ENCODE results near the gene TP73. TPM values are rescaled to one million over a fixed set of nuclear protein-coding genes. Genes with fewer than 3 reads are reported as not detected.
"Not testable (repeated sequence)": the region's sequence is repeated elsewhere in the genome, so short reads cannot be mapped to it uniquely, and the experiment has no call there.

Gene TP73
- total RNA-seq, 3 donors from 2014 or later: 0.66 to 1.0 TPM; not detected in 1

- Histone ChIP-seq H3K4me3 (no peak overlapping the region), H3K9me3 (no peaks in the 10 kb centered on the region), H3K36me3 (no peaks in the 10 kb centered on the region), H3K27me3 (no peaks in the 10 kb centered on the region), H3K4me1 (peaks cover 6% of the 10 kb centered on the region in 2 donors), H3K27ac (no peak overlapping the region)
- intact Hi-C loops (cut with DNase I; ENCODE audit: low total_unique reads): no loop called here
- no peak for DNase-seq (ENCODE audit: low spot score in 2 of 2)
- no peak for TF ChIP-seq CTCF (IDR thresholded peaks at IDR 0.05)
- TF ChIP-seq POLR2AphosphoS5 (IDR thresholded peaks at IDR 0.05): no peak
- TF ChIP-seq POLR2A (IDR thresholded peaks at IDR 0.05): no peak
Observed at GRCh38 chr1:3620708-3621107, 31.6 kb upstream of the TP73 start.

GRCh38 chr1:3621151-3621671, 31.1 kb upstream of the TP73 start:
- DNase-seq (ENCODE audit: low spot score in 2 of 2): peak in 1 of 2 donors; percentile 20
- H3K4me1 ChIP-seq; H3K9me3 ChIP-seq; H3K36me3 ChIP-seq; H3K27me3 ChIP-seq; H3K27ac ChIP-seq; H3K4me3 ChIP-seq; intact Hi-C loops (cut with DNase I; ENCODE audit: low total_unique reads): not testable (repeated sequence)
- peak; percentile 23 to 61 (median 47) for TF ChIP-seq CTCF (IDR thresholded peaks at IDR 0.05)

- intact Hi-C loops (cut with DNase I; ENCODE audit: low total_unique reads): not testable (repeated sequence)
Observed at GRCh38 chr1:3622102-3622501, 30.2 kb upstream of the TP73 start.

GRCh38 chr1:3623441-3624199, 28.7 kb upstream of the TP73 start:
- Histone ChIP-seq H3K4me1 (peaks cover 6% of the 10 kb centered on the region in 2 donors), H3K4me3 (peak overlapping the region; percentile 91 to 100 (median 96)), H3K36me3 (peaks cover 7% of the 10 kb centered on the region), H3K27me3 (no peaks in the 10 kb centered on the region), H3K27ac (peak overlapping the region; percentile 85 to 88), H3K9me3 (no peaks in the 10 kb centered on the region)
- intact Hi-C loops (cut with DNase I; ENCODE audit: low total_unique reads): no loop called here
- no peak for DNase-seq (ENCODE audit: low spot score in 2 of 2)
- no peak for TF ChIP-seq POLR2A (IDR thresholded peaks at IDR 0.05)

More at GRCh38 chr1:3622102-3622501, 30.2 kb upstream of the TP73 start:
- not testable (repeated sequence) for H3K4me3 ChIP-seq; H3K27ac ChIP-seq; H3K36me3 ChIP-seq; H3K4me1 ChIP-seq; H3K9me3 ChIP-seq; DNase-seq (ENCODE audit: low spot score in 2 of 2); H3K27me3 ChIP-seq

GRCh38 chr1:3624200-3625136, 27.8 kb upstream of the TP73 start, which contains the start of gene TPRG1L:
TSS of gene TPRG1L (plus strand) at chr1:3625015. CDS start at chr1:3625073, 58 bp downstream.
- Histone ChIP-seq H3K27me3 (no peaks in the 10 kb centered on the region), H3K36me3 (peaks cover 7% of the 10 kb centered on the region), H3K9me3 (no peaks in the 10 kb centered on the region), H3K4me1 (peaks cover 6% of the 10 kb centered on the region in 2 donors), H3K4me3 (peak within 1 kb of the TSS; percentile 91 to 100 (median 96)), H3K27ac (peak within 1 kb of the TSS; percentile 85 to 95)
- TF ChIP-seq POLR2A (IDR thresholded peaks at IDR 0.05): no peak
- peak; percentile 54 to 82 (median 73) for TF ChIP-seq POLR2AphosphoS5 (IDR thresholded peaks at IDR 0.05)
- DNase-seq (ENCODE audit: low spot score in 2 of 2): peak; percentile 98 to 99
- intact Hi-C loops (cut with DNase I; ENCODE audit: low total_unique reads): no loop called here

GRCh38 chr1:3625151-3625907, 27.0 kb upstream of the TP73 start:
- intact Hi-C loops (cut with DNase I; ENCODE audit: low total_unique reads): no loop called here
- Histone ChIP-seq H3K9me3 (no peaks in the 10 kb centered on the region), H3K36me3 (peaks cover 7% of the 10 kb centered on the region), H3K4me3 (peak overlapping the region; percentile 91 to 100 (median 96)), H3K27ac (peak overlapping the region; percentile 85 to 95), H3K4me1 (peaks cover 6% of the 10 kb centered on the region in 2 donors), H3K27me3 (no peaks in the 10 kb centered on the region)
- TF ChIP-seq CTCF (IDR thresholded peaks at IDR 0.05): no peak
- no peak for DNase-seq (ENCODE audit: low spot score in 2 of 2)

Data from breast epithelium (tissue), 4 donors.